ENCODE results near the gene ISM2. TPM values are rescaled to one million over a fixed set of nuclear protein-coding genes. Genes with fewer than 3 reads are reported as not detected.

Gene ISM2
- polyA plus RNA-seq, 1 experiment = 0.07 TPM

GRCh38 chr14:77516126-77516525 lies 17.5 kb upstream of the ISM2 start:
- H3K36me3 ChIP-seq (ENCODE audit: control insufficient read depth, insufficient read depth, low read length) = peaks cover 7% of the 10 kb centered on the region
- H3K4me3 ChIP-seq (ENCODE audit: low read depth, low read length) = no peak overlapping the region
- CTCF ChIA-PET = interaction anchor here (0.7 kb wide), 1 partner anchor 28 kb away, joined by 3 read pairs; no protein-coding TSS in a partner anchor
- H3K27me3 ChIP-seq (ENCODE audit: control insufficient read depth, insufficient read depth, low read length) = no peaks in the 10 kb centered on the region
- DNase-seq (ENCODE audit: low read depth) = no peak
- no peak for TF ChIP-seq CTCF (IDR thresholded peaks at IDR 0.05; ENCODE audit: insufficient read depth, low read depth, low read length)
- POLR2A ChIA-PET = no interaction called here

GRCh38 chr14:77511486-77512162 lies 13.0 kb upstream of the ISM2 start:
- Histone ChIP-seq H3K36me3 (ENCODE audit: control insufficient read depth, insufficient read depth, low read length) (peaks cover 5% of the 10 kb centered on the region), H3K4me3 (ENCODE audit: low read depth, low read length) (no peak overlapping the region), H3K27me3 (ENCODE audit: control insufficient read depth, insufficient read depth, low read length) (no peaks in the 10 kb centered on the region)
- no peak for DNase-seq (ENCODE audit: low read depth)
- POLR2A ChIA-PET = no interaction called here
- no peak for TF ChIP-seq CTCF (IDR thresholded peaks at IDR 0.05; ENCODE audit: insufficient read depth, low read depth, low read length)
- CTCF ChIA-PET = interaction anchor here (1.7 kb wide), 1 partner anchor 52 kb away, joined by 6 read pairs; no protein-coding TSS in a partner anchor

DNA sequence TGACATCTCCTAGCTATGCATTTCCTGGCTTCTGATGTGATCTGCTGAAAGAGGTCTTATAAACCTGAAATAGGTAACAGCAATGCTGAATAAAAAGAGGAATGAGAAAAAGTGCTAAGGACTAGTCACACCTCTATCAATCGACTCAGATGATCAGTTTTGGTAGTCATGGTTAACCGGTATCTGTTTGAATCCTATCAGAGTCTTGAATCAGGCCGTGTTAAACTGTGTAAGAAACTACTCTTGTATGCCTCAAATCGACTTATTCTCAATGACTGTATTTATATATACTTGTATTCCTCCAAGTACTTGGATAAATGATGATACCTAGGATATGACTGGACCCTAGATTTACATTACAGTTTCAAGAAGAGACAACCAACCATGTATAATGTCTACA lies 10.8 kb upstream of the ISM2 start:
- Histone ChIP-seq H3K4me3 (ENCODE audit: low read depth, low read length) (no peak overlapping the region), H3K27me3 (ENCODE audit: control insufficient read depth, insufficient read depth, low read length) (no peaks in the 10 kb centered on the region), H3K36me3 (ENCODE audit: control insufficient read depth, insufficient read depth, low read length) (peaks cover 7% of the 10 kb centered on the region)
- TF ChIP-seq CTCF (IDR thresholded peaks at IDR 0.05; ENCODE audit: insufficient read depth, low read depth, low read length) = no peak
- POLR2A ChIA-PET = no interaction called here
- CTCF ChIA-PET = no interaction called here
- no peak for DNase-seq (ENCODE audit: low read depth)

DNA sequence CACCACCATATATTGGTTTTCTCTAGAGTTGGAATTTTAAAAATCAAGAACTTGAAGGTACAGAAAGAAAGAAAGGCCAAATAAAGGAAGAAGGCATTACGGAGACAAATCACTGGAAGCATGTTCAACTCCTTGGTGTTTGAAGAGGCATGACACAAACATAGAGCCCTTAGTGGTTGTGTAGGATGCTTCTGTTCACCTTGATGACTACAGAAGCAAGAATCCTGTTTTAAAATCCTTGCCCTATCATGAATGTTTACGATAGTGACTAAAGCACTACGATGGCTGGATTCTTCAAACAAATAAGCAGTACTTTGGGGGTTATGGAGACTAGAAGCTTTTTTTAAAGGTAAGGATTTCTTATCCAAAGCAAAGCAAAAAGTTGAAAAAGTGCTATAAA lies 10.3 kb upstream of the ISM2 start:
- no peak overlapping the region for H3K4me3 ChIP-seq (ENCODE audit: low read depth, low read length)
- CTCF ChIA-PET = interaction anchor here (0.9 kb wide), 1 partner anchor 50 kb away, joined by 3 read pairs; no protein-coding TSS in a partner anchor
- TF ChIP-seq CTCF (IDR thresholded peaks at IDR 0.05; ENCODE audit: insufficient read depth, low read depth, low read length) = no peak
- DNase-seq (ENCODE audit: low read depth) = no peak
- H3K27me3 ChIP-seq (ENCODE audit: control insufficient read depth, insufficient read depth, low read length) = no peaks in the 10 kb centered on the region
- POLR2A ChIA-PET = no interaction called here
- peaks cover 7% of the 10 kb centered on the region for H3K36me3 ChIP-seq (ENCODE audit: control insufficient read depth, insufficient read depth, low read length)

- Histone ChIP-seq H3K36me3 (ENCODE audit: control insufficient read depth, insufficient read depth, low read length) (peaks cover 7% of the 10 kb centered on the region), H3K4me3 (ENCODE audit: low read depth, low read length) (no peak overlapping the region), H3K27me3 (ENCODE audit: control insufficient read depth, insufficient read depth, low read length) (no peaks in the 10 kb centered on the region)
- ChIA-PET POLR2A (no interaction called here), CTCF (interaction anchor here (0.9 kb wide), 1 partner anchor 49 kb away, joined by 3 read pairs; no protein-coding TSS in a partner anchor)
- TF ChIP-seq CTCF (IDR thresholded peaks at IDR 0.05; ENCODE audit: insufficient read depth, low read depth, low read length) = no peak
- DNase-seq (ENCODE audit: low read depth) = no peak
Measured at GRCh38 chr14:77508249-77508648, 9.6 kb upstream of the ISM2 start.
